GM18909 (cell line): ENCODE measurements around the gene DNAH12.
"Not testable (repeated sequence)": the region's sequence is repeated elsewhere in the genome, so short reads cannot be mapped to it uniquely, and the experiment has no call there.

ENCODE experiments used
- ATAC-seq: cut with Tn5 transposase; IDR thresholded peaks from one replicate; pipeline ENCODE4 v1.9.1; 2021; ENCODE audit warnings: mild to moderate bottlenecking; ENCODE audit not compliant: unreplicated experiment, poor library complexity

The DNAH12 gene

DNA sequence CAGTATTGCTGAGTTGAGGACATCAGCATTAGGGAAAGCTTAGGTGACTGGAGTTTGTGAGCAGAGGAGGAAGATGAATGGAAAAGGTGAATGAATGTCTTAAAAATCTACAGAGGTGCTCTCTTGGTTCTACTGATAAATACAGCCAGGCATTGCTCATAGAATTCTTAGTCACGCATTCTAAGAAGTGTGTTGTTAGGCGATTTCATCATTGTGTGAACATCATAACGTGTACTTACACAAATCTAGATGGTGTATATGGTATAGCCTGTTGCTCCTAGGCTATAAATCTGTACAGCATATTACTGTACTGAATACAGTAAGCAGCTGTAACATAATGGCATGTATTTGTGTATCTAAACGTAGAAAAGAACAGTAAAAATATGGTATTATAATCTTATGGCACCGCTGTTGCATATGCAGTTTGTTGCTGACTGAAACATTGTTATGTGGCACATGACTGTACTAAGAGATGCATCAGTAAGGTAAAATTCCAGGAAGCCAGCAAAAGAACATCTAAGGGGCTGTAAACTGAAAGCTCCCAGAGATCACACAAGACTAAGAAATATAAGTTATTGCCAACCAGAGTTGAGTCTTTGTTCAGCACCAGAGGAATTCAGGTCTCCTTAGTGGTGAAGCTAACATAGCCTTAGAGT, 208.7 kb downstream of the DNAH12 start:
- ATAC-seq, result no peak

DNA sequence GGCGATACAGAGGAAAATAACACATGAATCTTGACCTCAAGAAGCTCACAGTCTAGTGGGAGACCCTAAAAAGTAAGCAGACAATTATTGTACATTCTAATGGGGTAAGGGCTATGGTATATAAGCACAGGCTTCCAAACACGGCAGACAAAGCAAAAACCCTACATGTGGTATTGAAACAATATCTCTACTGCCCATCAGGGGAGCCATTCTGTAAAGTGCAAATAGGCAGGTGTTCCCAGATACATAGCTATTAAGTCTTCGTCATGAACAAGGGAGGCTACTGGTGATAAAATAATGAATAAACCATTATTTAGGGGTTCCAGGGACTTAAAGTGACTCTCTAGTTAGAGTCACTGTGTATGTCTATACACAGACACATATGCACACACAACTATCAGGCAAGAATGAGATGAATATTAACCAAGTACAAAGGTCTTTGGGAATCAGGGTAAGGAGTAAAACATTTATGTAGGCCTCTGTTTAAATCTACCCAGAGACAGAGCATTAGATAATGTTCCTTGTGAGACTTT, 213.0 kb downstream of the DNAH12 start:
- no peak for ATAC-seq

GRCh38 chr3:57326498-57326897, 217.6 kb downstream of the DNAH12 start:
- not testable (repeated sequence) for ATAC-seq

DNA sequence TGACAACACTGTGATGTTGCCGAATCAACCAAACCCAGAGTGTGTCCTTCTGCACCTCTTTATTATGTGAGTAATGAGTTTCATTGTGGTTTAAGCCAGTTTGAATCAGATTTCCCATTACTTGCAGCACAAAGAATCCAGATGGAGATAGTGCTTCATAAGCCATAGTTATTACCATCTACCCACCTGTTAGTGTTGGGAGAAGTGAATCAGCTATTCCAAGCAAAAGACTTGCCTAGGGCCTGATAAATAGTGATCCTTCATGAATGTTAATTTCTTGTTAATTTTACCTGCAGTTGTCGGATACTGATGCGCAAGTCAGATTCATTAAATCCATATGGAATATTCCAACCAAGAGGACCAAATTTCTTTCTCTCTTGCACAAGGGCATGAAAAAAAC, 229.9 kb downstream of the DNAH12 start:
- no peak for ATAC-seq

GRCh38 chr3:57309769-57310360, 234.3 kb downstream of the DNAH12 start:
- no peak for ATAC-seq

DNA sequence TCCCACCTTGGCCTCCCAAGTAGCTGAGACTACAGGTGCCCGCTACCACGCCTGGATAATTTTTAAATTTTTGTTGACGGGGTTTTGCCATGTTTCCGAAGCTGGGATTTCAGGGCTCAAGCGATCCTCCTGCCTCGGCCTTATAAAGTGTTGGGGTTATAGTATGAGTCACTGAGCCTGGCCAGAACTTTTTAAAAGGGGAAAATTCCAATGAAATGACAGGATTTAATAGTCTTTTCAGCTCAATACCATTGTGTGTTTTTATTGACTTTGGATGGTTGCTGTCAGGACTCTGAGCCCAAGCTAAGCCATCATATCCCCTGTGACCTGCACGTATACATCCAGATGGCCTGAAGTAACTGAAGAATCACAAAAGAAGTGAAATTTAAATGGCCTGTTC, 240.6 kb downstream of the DNAH12 start:
- ATAC-seq, result not testable (repeated sequence)

- ATAC-seq, result no peak
Observed at GRCh38 chr3:57298041-57298440, 246.1 kb downstream of the DNAH12 start.

GRCh38 chr3:57292897-57293526, 251.1 kb downstream of the DNAH12 start:
- ATAC-seq, result no peak

- ATAC-seq, result no peak
Observed at GRCh38 chr3:57292159-57292896, 251.8 kb downstream of the DNAH12 start, which contains the start of gene ASB14. TSS of gene ASB14 (minus strand) at chr3:57292685. CDS start at chr3:57292033, 652 bp downstream.

- no peak for ATAC-seq
Observed at GRCh38 chr3:57288403-57288802, 255.7 kb downstream of the DNAH12 start.

- ATAC-seq, result no peak
Observed at GRCh38 chr3:57287205-57287604, 256.9 kb downstream of the DNAH12 start.

DNA sequence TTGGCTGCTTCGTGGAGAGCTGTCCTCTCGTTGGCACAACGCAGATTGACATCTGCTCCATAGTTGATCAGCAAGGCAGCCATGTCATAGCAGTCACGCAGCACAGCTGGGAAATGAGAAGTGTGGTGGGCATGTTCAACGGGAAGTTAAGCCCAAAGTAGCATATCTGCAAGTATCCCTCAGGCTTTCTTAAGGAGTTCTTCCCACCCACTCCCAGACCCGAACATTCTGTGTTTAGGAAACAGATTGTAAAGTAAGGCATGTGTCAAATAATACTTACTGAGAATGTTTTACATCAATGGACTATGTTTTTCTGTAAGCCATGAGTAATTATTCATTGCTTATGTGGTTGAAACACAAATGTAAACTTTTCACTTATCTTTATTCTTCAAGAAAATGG, 260.8 kb downstream of the DNAH12 start:
- no peak for ATAC-seq

GRCh38 chr3:57281715-57282114, 262.4 kb downstream of the DNAH12 start:
- ATAC-seq, result no peak

GRCh38 chr3:57279685-57280084, 264.5 kb downstream of the DNAH12 start:
- ATAC-seq, result no peak

GRCh38 chr3:57278237-57278636, 265.9 kb downstream of the DNAH12 start:
- ATAC-seq, result no peak

DNA sequence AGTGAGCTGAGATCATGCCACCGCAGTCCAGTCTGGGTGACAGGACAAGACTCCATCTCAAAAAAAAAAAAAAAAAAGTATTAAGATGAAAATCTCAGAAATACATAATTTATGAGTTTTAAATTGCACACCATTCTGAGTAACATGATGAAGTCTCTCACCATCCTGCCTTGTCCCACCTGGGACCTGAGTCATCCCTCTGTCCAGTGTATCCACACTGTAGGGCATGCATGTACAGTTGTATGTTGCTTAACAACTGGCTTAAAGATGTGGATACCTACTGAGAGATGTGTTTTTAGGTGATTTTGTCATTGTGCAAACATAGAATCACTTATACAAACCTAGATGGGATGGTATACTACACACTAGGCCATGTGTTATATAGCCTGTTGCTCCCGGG, 268.8 kb downstream of the DNAH12 start:
- no peak for ATAC-seq

- ATAC-seq, result no peak
Observed at GRCh38 chr3:57274845-57275244, 269.3 kb downstream of the DNAH12 start.

DNA sequence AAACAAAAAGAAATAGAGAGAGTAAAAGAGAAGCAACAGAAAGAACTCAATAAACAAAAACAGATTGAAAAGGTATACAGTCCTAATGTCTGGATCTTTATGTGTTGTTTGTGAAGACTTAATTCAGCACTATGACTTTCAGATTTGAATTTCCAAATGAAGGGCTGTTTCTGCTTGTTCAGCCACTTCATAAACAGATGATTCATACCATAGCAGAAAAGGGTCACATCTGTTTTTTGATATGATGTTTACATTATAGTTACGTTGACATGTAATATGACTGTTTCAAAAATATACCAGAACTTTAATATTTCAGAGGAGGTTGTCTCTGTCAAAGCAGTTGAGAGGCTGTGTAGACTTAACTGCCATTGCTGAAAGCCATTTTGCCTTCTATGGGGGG, 275.7 kb downstream of the DNAH12 start:
- ATAC-seq, result no peak

DNA sequence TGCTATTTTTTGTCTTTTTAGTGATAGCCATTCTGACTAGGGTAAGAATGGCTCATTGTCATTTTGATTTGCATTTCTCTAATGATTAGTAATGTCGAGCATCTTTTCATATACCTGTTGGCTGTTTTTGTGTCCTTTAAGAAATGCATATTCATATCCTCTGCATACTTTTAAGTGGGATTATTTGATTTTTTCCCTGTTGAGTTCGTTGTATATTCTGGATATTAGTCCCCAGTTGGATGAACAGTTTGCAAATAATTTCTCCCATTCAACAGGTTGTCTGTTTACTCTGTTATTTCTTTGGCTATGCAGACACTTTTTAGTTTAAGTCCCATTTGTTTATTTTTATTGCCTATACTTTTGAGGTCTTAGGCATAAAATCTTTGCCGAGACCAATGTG, 282.2 kb downstream of the DNAH12 start:
- no peak for ATAC-seq

- ATAC-seq, result no peak
Observed at GRCh38 chr3:57261119-57261518, 283.0 kb downstream of the DNAH12 start.

- no peak for ATAC-seq
Observed at GRCh38 chr3:57257678-57258077, 286.5 kb downstream of the DNAH12 start.
